HG03064 (cell line): Measurements from ENCODE around the gene MEMO1.
"Not testable (repeated sequence)": the region's sequence is repeated elsewhere in the genome, so short reads cannot be mapped to it uniquely, and the experiment has no call there.

ENCODE experiments used
- ATAC-seq: cut with Tn5 transposase; IDR thresholded peaks from one replicate; pipeline ENCODE4 v1.9.1; 2021; ENCODE audit warnings: low read depth; ENCODE audit not compliant: unreplicated experiment

Gene MEMO1

GRCh38 chr2:31958140-31958717 lies 52.6 kb downstream of the MEMO1 start:
- ATAC-seq: no peak

- ATAC-seq: no peak
Measured at GRCh38 chr2:31957354-31958139, 53.3 kb downstream of the MEMO1 start.

GRCh38 chr2:31956934-31957333 lies 53.9 kb downstream of the MEMO1 start:
- ATAC-seq: not testable (repeated sequence)

GRCh38 chr2:31956312-31956711 lies 54.5 kb downstream of the MEMO1 start:
- no peak for ATAC-seq

- not testable (repeated sequence) for ATAC-seq
Measured at GRCh38 chr2:31953095-31953494, 57.7 kb downstream of the MEMO1 start.

- ATAC-seq: no peak
Measured at GRCh38 chr2:31950946-31951562, 59.8 kb downstream of the MEMO1 start.

GRCh38 chr2:31947871-31948270 lies 62.9 kb downstream of the MEMO1 start:
- no peak for ATAC-seq

GRCh38 chr2:31946838-31947237 lies 64.0 kb downstream of the MEMO1 start:
- no peak for ATAC-seq

GRCh38 chr2:31945572-31945935 lies 65.3 kb downstream of the MEMO1 start:
- ATAC-seq: no peak

GRCh38 chr2:31944828-31945571 lies 65.8 kb downstream of the MEMO1 start:
- ATAC-seq: no peak

- no peak for ATAC-seq
Measured at GRCh38 chr2:31943636-31944225, 67.1 kb downstream of the MEMO1 start.

- no peak for ATAC-seq
Measured at GRCh38 chr2:31940920-31941319, 69.9 kb downstream of the MEMO1 start.

GRCh38 chr2:31937741-31938140 lies 73.1 kb downstream of the MEMO1 start:
- no peak for ATAC-seq

- no peak for ATAC-seq
Measured at GRCh38 chr2:31935370-31935769, 75.4 kb downstream of the MEMO1 start.

- no peak for ATAC-seq
Measured at GRCh38 chr2:31933066-31933465, 77.7 kb downstream of the MEMO1 start.

GRCh38 chr2:31932589-31932988 lies 78.2 kb downstream of the MEMO1 start:
- ATAC-seq: no peak

- ATAC-seq: no peak
Measured at GRCh38 chr2:31931916-31932315, 78.9 kb downstream of the MEMO1 start.

GRCh38 chr2:31925517-31925916 lies 85.3 kb downstream of the MEMO1 start:
- ATAC-seq: no peak

- ATAC-seq: no peak
Measured at GRCh38 chr2:31923662-31924061, 87.1 kb downstream of the MEMO1 start.

GRCh38 chr2:31922542-31923408 lies 88.0 kb downstream of the MEMO1 start:
- no peak for ATAC-seq
